DMS 273 (cell line): ENCODE results near the gene MRPS10.
A peak's percentile ranks its signal among the peaks of the same experiment; 100 is the strongest.
"Not testable (repeated sequence)": the region's sequence is repeated elsewhere in the genome, so short reads cannot be mapped to it uniquely, and the experiment has no call there.

Experiments used
- DNase-seq: peaks from one replicate; lab custom pipeline; 2025; ENCODE audit not compliant: unreplicated experiment; lab: John Stamatoyannopoulos, UW

MRPS10 gene

DNA sequence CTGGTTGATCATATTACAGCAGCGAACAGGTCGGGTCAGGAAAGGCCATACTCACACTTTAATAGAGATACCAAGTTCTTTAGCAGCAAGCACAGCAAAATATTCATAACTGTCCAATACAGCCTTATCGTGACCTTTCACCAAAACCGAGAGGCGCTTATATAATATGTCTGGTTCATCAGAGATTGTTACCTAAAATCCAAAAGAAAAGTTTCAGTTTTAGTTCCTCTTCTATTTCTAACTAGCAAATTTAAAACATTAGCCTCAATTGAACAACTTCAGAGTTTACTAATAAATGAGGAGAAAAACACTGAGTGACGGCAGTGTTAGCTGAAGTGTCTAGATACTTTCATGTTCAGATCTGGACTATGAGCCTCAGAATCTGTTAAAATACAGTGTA, 5.9 kb downstream of the MRPS10 start:
- no peak for DNase-seq

- DNase-seq = peak; percentile 83
Observed at GRCh38 chr6:42210551-42210950, 7.1 kb downstream of the MRPS10 start.

GRCh38 chr6:42207559-42207958, 10.1 kb downstream of the MRPS10 start:
- DNase-seq = not testable (repeated sequence)

DNA sequence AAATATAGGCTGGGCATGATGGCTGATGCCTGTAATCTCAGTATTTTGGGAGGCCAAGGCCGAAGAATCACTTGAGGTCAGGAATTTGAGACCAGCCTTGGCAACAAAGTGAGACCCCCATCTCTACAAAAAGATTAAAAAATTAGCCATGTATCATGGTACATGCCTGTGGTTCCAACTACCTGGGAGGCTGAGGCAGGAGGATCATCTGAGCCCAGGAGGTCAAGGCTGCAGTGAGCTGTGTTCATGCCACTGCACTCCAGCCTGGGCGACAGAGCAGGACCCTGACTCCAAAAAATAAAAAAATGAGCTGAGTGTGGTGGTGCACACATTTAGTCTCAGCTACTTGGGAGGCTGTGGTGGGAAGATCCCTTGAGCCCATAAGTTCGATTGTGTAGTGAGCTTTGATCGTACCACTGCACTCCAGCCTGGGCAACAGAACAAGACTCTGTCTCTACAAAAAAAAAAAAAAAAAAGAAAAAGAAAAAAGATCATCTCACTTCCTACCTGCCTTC, 12.8 kb downstream of the MRPS10 start:
- DNase-seq = no peak

DNA sequence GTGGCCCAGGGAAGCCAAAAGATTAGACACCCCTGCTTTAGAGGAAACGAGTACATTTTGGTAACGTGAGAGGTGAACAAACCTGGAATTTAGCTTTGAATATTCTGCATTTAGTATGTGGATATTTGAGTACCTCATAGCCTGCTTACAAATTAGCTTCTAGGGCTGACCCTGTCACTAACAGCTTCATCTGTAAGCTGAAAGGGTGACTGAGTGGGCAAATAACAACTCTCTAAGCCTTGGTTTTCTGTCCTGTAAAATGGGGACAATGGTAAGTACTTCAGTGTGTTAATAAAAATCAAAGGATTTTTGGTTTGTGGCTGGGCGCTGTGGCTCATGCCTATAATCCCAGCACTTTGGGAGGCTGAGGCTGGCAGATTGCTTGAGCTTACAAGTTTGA, 14.5 kb downstream of the MRPS10 start:
- no peak for DNase-seq

- not testable (repeated sequence) for DNase-seq
Observed at GRCh38 chr6:42202131-42202915, 15.3 kb downstream of the MRPS10 start.

DNA sequence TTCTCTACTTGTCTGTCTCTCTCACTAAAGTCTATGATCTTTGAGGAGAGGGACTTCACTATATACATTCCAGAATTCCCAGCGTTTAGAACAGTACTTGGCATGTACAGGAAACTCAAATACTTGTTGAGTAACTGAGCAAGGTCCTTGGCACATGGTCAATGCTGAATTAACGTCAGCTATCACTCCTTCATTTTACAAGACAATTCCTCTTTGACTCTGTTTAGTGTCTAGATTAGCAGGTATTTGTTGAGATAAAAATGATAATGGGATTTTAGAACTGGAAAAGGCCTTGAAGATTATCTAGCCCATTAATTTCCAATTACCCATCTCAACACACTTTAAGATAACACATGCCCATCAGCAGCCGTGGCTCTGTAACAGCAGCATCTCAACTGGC, 16.3 kb downstream of the MRPS10 start:
- no peak for DNase-seq

DNA sequence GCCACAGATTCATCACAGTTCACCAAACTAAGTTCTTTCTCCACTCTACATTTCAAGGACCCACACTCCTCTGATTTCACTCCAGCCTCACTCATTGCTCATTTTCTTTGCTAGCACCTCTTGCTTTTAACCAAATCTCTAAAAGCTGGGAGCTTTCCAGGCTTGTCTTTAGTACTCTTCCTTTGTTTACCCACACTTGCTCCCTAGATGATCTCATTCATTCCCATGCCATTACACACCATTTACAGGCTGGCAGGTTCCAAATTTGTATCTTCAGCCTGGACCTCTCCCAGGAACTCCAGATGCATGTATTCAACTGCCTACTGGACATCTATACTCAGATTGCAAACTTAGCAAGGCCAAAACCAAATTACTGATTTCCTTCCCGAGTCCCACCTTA, 17.6 kb downstream of the MRPS10 start:
- peak; percentile 46 for DNase-seq

DNA sequence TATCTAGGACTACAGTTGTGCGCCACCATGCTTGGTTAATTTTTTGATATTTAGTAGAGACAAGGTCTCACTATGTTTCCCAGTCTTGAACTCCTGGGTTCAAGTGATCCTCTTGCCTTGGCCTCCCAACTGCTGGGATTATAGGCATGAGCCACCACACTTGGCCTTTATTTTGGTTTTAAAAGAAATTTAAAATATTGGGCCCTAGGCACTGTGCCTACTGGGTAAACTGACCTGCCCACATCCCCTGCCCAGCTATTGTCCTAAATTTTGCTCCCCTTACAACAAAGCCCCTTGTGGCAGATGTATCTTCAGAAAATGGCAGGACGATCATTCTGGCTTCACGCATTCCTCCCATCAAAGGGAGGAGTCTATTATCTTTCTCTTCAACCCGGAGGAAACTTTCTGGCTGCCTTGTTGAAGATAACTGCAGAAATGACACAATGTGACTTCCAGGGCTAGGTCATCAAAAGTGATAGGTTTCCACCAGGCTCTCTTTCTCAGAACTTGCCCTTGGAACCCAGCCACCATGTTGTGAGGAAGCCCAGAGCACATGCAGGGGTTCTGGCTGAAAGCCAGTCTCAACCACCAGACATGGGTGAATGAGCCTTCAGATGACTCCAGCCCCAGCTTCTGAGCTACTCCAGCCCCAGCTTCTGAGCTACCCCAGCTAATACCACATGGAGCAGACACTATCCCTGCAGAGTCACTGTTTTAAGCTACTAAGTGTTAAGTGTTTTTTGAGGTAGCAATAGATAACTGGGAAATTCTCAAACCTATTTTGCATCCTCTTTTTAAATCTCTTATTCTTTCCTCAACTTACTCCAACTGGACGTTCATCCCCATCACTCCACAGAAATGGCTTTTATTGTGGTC, 18.3 kb downstream of the MRPS10 start:
- DNase-seq = peak; percentile 75

DNA sequence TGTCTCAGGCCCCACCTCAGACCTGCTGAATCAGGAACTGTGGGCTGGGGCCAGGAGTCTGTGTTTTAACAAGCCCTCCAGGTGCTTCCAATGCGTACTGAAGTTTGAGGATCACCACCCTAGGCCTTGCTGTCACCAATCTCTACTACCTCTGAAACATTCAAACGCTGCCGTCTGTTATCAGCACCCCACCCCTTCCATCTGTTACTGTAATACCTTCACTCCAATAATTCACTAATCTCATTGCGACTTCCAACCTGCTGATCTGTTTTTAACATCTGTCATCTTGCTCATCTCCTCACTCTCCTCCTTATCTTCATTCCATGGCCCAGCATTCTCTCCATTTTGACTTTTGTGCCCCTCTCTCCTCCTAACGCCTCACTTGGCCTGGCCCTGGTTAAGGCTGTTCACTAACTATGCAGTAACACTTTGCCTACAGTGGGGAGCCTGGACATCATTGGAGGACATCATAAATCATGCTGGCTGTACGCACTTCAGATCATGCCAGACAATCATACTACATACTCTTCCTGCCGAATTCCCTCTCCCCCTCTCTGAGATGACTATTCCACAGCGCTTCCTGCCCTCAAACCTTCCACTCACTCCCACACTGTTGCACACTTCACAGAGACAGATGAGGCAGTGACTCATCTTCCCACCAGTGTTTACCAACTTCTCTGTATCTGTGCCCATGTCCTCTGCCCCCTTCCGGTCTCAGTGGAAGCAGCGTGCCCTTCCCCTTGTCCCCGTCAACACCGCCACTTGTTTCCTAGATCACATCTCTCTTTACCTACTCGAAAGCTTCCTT, 19.9 kb downstream of the MRPS10 start:
- DNase-seq = peak; percentile 74

- no peak for DNase-seq
Observed at GRCh38 chr6:42195415-42195814, 22.2 kb downstream of the MRPS10 start.

- no peak for DNase-seq
Observed at GRCh38 chr6:42194056-42194455, 23.6 kb downstream of the MRPS10 start.

- DNase-seq = no peak
Observed at GRCh38 chr6:42193491-42193894, 24.2 kb downstream of the MRPS10 start.

DNA sequence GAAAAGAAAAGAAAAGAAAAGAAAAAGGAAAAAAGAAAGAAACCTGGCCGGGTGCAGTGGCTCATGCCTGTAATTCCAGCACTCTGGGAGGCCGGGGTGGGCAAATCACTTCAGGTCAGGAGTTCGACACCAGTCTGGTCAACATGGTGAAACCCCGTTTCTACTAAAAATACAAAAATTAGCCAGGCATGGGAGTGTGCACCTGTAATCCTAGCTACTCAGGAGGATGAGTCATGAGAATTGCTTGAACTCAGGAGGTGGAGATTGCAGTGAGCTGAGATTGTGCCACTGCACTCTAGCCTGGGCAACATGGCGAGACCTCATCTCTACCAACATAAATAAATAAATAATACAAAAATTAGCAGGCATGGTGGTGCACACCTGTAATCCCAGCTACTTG, 25.3 kb downstream of the MRPS10 start:
- DNase-seq = not testable (repeated sequence)

GRCh38 chr6:42190554-42191183, 27.0 kb downstream of the MRPS10 start:
- peak; percentile 50 for DNase-seq

GRCh38 chr6:42188406-42188805, 29.3 kb downstream of the MRPS10 start:
- no peak for DNase-seq

DNA sequence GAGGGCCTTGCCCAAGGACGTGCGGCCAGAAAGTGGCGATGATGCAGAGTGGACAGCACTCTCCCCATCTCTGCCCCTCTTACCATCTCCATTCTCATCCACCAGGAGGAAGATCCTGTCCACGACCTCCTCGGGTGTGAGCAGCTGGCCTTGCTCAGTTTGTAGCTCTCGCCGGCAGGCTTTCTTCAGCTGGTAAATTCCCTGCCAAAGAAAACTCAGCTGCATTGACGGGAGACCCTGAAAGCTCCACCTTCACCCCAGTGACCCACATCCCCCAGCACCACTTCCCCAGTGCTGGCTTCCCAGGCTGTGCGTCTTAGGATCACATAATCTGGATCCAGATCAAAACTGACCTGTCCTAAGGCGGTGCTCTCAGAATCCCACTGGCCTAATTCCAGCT, 32.1 kb downstream of the MRPS10 start:
- no peak for DNase-seq

DNA sequence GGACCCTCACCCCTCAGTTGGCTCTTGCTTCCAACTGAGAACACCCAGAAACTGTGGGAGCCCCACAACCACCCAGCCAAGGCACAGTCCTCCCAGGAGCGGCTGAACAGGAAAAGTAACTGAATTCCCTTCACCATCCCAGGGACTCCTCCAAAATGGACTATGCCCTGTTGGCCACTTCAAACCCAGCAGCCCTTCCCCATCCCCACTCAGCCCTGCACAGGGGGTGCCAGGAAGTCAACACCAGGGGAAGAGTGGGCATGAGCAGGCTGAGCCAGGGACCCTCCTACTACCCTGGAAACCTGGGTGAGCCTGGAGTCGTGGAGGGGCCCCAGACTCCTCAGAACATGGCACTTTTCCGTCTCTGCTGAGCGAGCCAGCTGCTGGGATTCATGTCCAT, 33.2 kb downstream of the MRPS10 start:
- DNase-seq = no peak

- DNase-seq = no peak
Observed at GRCh38 chr6:42182101-42182500, 35.6 kb downstream of the MRPS10 start.

DNA sequence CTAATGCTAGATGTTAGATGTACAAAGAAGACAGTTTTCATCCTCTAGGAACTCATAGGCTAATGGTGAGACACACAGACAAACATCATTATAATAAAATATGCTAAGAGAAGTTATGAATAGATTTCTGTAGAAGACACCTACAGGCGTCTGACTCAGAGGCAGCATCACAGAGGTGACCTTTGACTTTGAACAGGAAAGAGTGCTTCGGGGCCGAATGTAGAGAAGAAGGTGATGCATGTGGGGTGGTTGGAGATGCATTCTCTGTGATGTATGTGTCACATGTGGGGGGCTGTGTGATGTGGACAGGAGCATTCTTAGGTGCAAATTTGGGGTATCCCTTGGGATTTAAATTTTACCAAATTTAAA, 37.7 kb downstream of the MRPS10 start:
- DNase-seq = no peak
